Adrenal gland (tissue), 5 donors: Measurements from ENCODE around the gene GRP.
"Not testable (repeated sequence)": the region's sequence is repeated elsewhere in the genome, so short reads cannot be mapped to it uniquely, and the experiment has no call there.

ENCODE experiments used
- CTCF ChIP-seq, 6 experiments: fragments of 450-650 bp in 4 of 6; fragments of 200-600 bp in 2 of 6; sonication (generic) in 1 of 6; IDR thresholded peaks; 1 replicate in 5 of 6; 2 replicates in 1 of 6; pipeline versions ENCODE4 v1.5.1 to v1.8.0; 2016 to 2021; ENCODE audit warnings: antibody characterized with exemption in 6 of 6, mild to moderate bottlenecking in 2 of 6, moderate library complexity in 1 of 6
- POLR2A ChIP-seq, 2 donors: fragments of 450-650 bp; IDR thresholded peaks; one replicate each; pipeline ENCODE4 v1.6.1; 2017; ENCODE audit warnings: antibody characterized with exemption in 2 of 2, mild to moderate bottlenecking in 2 of 2, moderate library complexity in 1 of 2
- donor health status: DM: no; HTN: no; CAD: no.

- not testable (repeated sequence) for TF ChIP-seq POLR2A, CTCF (IDR thresholded peaks at IDR 0.05)
These were observed 35.5 kb downstream of the GRP start for GRCh38 chr18:59255491-59255890.
